ENCODE data around the gene SEMA4F.

The SEMA4F gene

GRCh38 chr2:74671479-74671878 lies 17.4 kb downstream of the SEMA4F start:
- TF ChIP-seq SPI1 (IDR thresholded peaks at IDR 0.05; ENCODE audit: borderline replicate concordance, low read depth), result no peak
- TF ChIP-seq, protein P1, sequence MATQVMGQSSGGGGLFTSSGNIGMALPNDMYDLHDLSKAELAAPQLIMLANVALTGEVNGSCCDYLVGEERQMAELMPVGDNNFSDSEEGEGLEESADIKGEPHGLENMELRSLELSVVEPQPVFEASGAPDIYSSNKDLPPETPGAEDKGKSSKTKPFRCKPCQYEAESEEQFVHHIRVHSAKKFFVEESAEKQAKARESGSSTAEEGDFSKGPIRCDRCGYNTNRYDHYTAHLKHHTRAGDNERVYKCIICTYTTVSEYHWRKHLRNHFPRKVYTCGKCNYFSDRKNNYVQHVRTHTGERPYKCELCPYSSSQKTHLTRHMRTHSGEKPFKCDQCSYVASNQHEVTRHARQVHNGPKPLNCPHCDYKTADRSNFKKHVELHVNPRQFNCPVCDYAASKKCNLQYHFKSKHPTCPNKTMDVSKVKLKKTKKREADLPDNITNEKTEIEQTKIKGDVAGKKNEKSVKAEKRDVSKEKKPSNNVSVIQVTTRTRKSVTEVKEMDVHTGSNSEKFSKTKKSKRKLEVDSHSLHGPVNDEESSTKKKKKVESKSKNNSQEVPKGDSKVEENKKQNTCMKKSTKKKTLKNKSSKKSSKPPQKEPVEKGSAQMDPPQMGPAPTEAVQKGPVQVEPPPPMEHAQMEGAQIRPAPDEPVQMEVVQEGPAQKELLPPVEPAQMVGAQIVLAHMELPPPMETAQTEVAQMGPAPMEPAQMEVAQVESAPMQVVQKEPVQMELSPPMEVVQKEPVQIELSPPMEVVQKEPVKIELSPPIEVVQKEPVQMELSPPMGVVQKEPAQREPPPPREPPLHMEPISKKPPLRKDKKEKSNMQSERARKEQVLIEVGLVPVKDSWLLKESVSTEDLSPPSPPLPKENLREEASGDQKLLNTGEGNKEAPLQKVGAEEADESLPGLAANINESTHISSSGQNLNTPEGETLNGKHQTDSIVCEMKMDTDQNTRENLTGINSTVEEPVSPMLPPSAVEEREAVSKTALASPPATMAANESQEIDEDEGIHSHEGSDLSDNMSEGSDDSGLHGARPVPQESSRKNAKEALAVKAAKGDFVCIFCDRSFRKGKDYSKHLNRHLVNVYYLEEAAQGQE (IDR thresholded peaks at IDR 0.05; ENCODE audit: insufficient replicate concordance, low read depth), result no peak
- no peak for TF ChIP-seq POLR2AphosphoS5 (IDR thresholded peaks at IDR 0.05; ENCODE audit: low read depth)
- Histone ChIP-seq H3K4me3 (replicated peaks; ENCODE audit: insufficient read depth, low read length) (no peak overlapping the region), H3K27me3 (ENCODE audit: insufficient read depth, poor library complexity, severe bottlenecking) (peaks cover 2% of the 10 kb centered on the region), H3K27ac (replicated peaks) (no peak overlapping the region)
- no peak for DNase-seq (ENCODE audit: low read depth in 1 of 2, low spot score in 1 of 2)

DNA sequence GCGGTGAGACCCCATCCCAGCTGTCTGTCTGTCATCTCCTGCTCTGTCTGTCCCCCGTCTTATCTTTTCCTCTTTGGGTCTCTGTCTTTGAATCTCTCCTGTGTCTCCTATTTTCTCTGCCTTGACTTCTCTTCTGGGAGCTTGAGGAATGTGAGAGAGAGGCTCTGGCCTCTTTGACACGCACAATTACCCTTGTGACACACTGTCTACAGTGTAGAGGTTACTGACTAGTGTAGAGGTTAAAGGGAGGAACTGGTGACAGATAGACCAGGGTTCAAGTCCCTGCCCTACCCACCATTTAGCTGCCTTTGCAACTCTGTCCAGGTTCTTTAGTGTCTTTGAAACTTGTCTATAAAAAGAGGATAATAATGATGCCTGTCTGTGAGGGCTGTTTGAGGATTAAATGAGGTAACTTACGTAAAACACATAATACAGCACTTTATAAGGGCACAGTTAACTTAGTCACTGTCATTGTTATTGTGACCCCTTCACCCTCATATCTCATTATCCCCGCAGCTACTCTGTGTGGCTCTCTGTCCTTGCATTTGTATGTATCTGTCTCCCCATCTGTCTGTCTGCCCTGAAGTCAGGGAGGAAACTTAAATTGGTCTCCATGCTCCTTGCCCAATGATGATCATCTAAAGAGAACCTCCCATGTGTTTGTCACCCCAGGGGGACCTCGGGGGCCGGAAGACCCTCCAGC lies 19.9 kb downstream of the SEMA4F start:
- H3K27ac ChIP-seq (replicated peaks), result no peak overlapping the region
- DNase-seq (ENCODE audit: low read depth in 1 of 2, low spot score in 1 of 2), result no peak
- peaks cover 2% of the 10 kb centered on the region for H3K27me3 ChIP-seq (ENCODE audit: insufficient read depth, poor library complexity, severe bottlenecking)
- no peak overlapping the region for H3K4me3 ChIP-seq (replicated peaks; ENCODE audit: insufficient read depth, low read length)
- no peak for TF ChIP-seq POLR2AphosphoS5 (IDR thresholded peaks at IDR 0.05; ENCODE audit: low read depth)
- TF ChIP-seq, protein P2, sequence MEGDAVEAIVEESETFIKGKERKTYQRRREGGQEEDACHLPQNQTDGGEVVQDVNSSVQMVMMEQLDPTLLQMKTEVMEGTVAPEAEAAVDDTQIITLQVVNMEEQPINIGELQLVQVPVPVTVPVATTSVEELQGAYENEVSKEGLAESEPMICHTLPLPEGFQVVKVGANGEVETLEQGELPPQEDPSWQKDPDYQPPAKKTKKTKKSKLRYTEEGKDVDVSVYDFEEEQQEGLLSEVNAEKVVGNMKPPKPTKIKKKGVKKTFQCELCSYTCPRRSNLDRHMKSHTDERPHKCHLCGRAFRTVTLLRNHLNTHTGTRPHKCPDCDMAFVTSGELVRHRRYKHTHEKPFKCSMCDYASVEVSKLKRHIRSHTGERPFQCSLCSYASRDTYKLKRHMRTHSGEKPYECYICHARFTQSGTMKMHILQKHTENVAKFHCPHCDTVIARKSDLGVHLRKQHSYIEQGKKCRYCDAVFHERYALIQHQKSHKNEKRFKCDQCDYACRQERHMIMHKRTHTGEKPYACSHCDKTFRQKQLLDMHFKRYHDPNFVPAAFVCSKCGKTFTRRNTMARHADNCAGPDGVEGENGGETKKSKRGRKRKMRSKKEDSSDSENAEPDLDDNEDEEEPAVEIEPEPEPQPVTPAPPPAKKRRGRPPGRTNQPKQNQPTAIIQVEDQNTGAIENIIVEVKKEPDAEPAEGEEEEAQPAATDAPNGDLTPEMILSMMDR (IDR thresholded peaks at IDR 0.05; ENCODE audit: insufficient read depth, low read length), result no peak
- TF ChIP-seq, protein P1 (IDR thresholded peaks at IDR 0.05; ENCODE audit: insufficient replicate concordance, low read depth), result no peak
- no peak for TF ChIP-seq GABPA (IDR thresholded peaks at IDR 0.05; ENCODE audit: low read depth)
- TF ChIP-seq SPI1 (IDR thresholded peaks at IDR 0.05; ENCODE audit: borderline replicate concordance, low read depth), result no peak

DNA sequence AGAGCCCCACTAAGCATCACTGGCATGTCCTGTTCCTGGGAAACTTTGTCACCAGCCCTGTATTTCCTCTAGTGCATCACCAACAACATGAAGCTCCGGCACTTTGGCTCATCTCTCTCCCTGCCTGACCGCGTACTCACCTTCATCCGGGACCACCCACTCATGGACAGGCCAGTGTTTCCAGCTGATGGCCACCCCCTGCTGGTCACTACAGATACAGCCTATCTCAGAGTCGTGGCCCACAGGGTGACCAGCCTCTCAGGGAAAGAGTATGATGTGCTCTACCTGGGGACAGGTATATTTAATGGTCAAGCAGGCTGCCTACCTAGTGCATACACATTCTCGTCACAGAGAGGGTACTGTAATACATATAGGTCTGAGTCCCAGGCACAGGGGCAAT lies 21.0 kb downstream of the SEMA4F start:
- DNase-seq (ENCODE audit: low read depth in 1 of 2, low spot score in 1 of 2), result no peak
- no peak overlapping the region for H3K27ac ChIP-seq (replicated peaks)
- H3K27me3 ChIP-seq (ENCODE audit: insufficient read depth, poor library complexity, severe bottlenecking), result peaks cover 2% of the 10 kb centered on the region
- H3K4me3 ChIP-seq (replicated peaks; ENCODE audit: insufficient read depth, low read length), result no peak overlapping the region
- TF ChIP-seq POLR2AphosphoS5 (IDR thresholded peaks at IDR 0.05; ENCODE audit: low read depth), result no peak
- TF ChIP-seq, protein P1 (IDR thresholded peaks at IDR 0.05; ENCODE audit: insufficient replicate concordance, low read depth), result no peak
- TF ChIP-seq GABPA (IDR thresholded peaks at IDR 0.05; ENCODE audit: low read depth), result no peak
- TF ChIP-seq, protein P2 (IDR thresholded peaks at IDR 0.05; ENCODE audit: insufficient read depth, low read length), result no peak
- no peak for TF ChIP-seq SPI1 (IDR thresholded peaks at IDR 0.05; ENCODE audit: borderline replicate concordance, low read depth)
